T-helper 2 cell treated with Interferon-gamma antibody and Interleukin-4, amounts not matched to agents 5 μg/mL and 100 μg/mL, for 36 hours (primary cell): ENCODE results near the gene KRT79.

Experiments used
- DNase-seq: peaks from one replicate; pipeline ENCODE4 v3.0.0; 2021; ENCODE audit warnings: low spot score
- H3K27ac Mint-ChIP-seq: one replicate; pipeline ENCODE4 v1.8.0; 2021; ENCODE audit warnings: mild to moderate bottlenecking, mixed read lengths
- H3K27me3 Mint-ChIP-seq: one replicate; pipeline ENCODE4 v1.8.0; 2021; ENCODE audit warnings: low read depth, mixed read lengths
- H3K36me3 Mint-ChIP-seq: one replicate; pipeline ENCODE4 v1.8.0; 2021; ENCODE audit warnings: low read depth, mixed read lengths
- H3K4me1 Mint-ChIP-seq: one replicate; pipeline ENCODE4 v1.8.0; 2021; ENCODE audit warnings: low read depth, mixed read lengths
- H3K4me3 Mint-ChIP-seq: one replicate; pipeline ENCODE4 v1.8.0; 2022; ENCODE audit warnings: mild to moderate bottlenecking, moderate library complexity, mixed read lengths
- H3K9me3 Mint-ChIP-seq: one replicate; pipeline ENCODE4 v1.8.0; 2021; ENCODE audit warnings: mixed read lengths

The KRT79 gene

DNA sequence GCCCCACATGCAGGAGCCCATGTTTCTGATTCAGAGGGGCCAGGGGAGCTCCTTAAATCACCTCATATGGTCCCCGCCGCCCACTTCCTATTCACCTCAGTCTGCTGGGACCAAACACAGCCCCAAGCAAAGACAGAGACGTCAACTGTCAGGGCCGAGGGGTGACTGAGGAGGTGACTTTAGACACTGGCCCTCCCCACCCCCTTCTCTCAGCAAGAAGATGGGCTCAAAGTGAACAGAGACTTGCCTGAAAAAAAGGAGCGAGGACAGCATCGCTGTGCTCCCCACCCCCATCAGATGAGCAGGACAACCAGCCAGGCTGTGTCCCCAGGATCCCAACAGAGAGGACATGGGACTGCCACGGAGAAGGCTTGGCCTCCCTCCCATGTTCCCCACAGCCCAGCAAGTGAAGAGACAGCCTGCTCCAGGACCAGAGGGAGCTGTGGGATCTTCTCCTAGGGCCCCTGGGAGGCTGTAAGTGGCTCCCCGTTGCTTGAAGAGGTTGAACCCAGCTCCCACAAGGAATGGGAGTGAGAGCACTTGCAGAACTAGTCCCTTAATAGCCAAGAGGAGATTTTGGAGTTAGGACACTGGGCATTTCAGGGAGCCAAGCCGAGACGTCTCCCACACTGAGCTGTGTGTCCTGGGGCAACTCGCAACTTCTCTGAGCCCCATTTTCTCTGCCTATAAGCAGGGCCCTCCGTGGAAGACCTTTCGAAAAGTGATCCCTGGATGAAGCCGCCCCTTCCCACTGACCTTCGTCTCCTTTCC lies 1.3 kb upstream of the KRT79 start:
- Mint-ChIP-seq H3K4me3 (no peak overlapping the region), H3K27ac (no peak overlapping the region), H3K36me3 (no peaks in the 10 kb centered on the region), H3K4me1 (peaks cover 15% of the 10 kb centered on the region), H3K9me3 (no peaks in the 10 kb centered on the region), H3K27me3 (peaks cover 3% of the 10 kb centered on the region)
- DNase-seq, result no peak

DNA sequence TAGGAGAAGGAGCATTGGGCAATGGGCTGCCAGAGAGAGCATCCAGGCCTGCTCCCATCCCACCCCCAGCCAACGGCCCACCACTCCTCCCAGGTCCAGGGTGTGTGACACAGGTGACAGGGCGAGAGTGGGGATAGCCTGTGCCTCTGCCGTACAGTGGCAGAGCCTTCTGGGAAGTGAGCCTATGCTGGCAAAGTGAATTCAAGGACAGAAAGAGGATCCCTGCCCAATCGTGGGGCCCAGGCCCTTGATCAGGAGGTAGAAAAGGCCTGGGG lies 553 bp upstream of the KRT79 start:
- no peak overlapping the region for H3K4me3 Mint-ChIP-seq
- no peak for DNase-seq
- H3K27me3 Mint-ChIP-seq, result peaks cover 5% of the 10 kb centered on the region
- no peaks in the 10 kb centered on the region for H3K36me3 Mint-ChIP-seq
- H3K27ac Mint-ChIP-seq, result no peak overlapping the region
- no peaks in the 10 kb centered on the region for H3K9me3 Mint-ChIP-seq
- peaks cover 15% of the 10 kb centered on the region for H3K4me1 Mint-ChIP-seq

- Mint-ChIP-seq H3K9me3 (no peaks in the 10 kb centered on the region), H3K36me3 (no peaks in the 10 kb centered on the region), H3K4me1 (peaks cover 15% of the 10 kb centered on the region), H3K27me3 (peaks cover 2% of the 10 kb centered on the region), H3K4me3 (no peak overlapping the region), H3K27ac (no peak overlapping the region)
- DNase-seq, result no peak
Measured at GRCh38 chr12:52832985-52833905, 866 bp downstream of the KRT79 start.

GRCh38 chr12:52832451-52832850 lies 1.7 kb downstream of the KRT79 start:
- no peaks in the 10 kb centered on the region for H3K36me3 Mint-ChIP-seq
- no peak overlapping the region for H3K4me3 Mint-ChIP-seq
- peaks cover 15% of the 10 kb centered on the region for H3K4me1 Mint-ChIP-seq
- H3K27ac Mint-ChIP-seq, result no peak overlapping the region
- no peak for DNase-seq
- no peaks in the 10 kb centered on the region for H3K9me3 Mint-ChIP-seq
- peaks cover 2% of the 10 kb centered on the region for H3K27me3 Mint-ChIP-seq

DNA sequence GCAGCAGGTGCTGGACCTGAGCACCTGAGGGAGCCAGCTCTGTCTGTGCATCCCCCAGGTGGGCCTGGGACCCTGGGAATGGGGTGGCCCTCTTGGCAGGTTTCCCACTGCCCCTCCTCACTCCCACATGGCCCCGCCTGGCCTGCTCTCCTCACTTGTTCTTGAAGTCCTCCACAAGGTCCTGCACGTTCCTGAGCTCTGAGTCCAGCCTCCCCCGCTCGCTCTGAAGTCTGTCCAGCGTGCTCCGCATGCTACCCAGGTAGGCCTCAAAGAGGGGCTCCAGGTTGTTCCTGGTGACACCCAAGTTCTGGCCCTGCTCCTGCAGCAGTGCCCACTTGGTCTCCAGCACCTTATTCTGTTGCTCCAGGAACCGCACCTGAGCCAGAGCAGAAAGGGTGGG lies 2.9 kb downstream of the KRT79 start:
- no peaks in the 10 kb centered on the region for H3K36me3 Mint-ChIP-seq
- H3K27ac Mint-ChIP-seq, result no peak overlapping the region
- no peaks in the 10 kb centered on the region for H3K9me3 Mint-ChIP-seq

GRCh38 chr12:52829986-52830770 lies 3.9 kb downstream of the KRT79 start:
- no peak for DNase-seq
- Mint-ChIP-seq H3K4me1 (no peaks in the 10 kb centered on the region), H3K27ac (no peak overlapping the region), H3K27me3 (peaks cover 2% of the 10 kb centered on the region), H3K9me3 (no peaks in the 10 kb centered on the region), H3K4me3 (no peak overlapping the region), H3K36me3 (no peaks in the 10 kb centered on the region)

More for the DNA sequence above, 2.9 kb downstream of the KRT79 start:
- peaks cover 2% of the 10 kb centered on the region for H3K27me3 Mint-ChIP-seq
- H3K4me1 Mint-ChIP-seq, result peaks cover 7% of the 10 kb centered on the region
- DNase-seq, result no peak
- no peak overlapping the region for H3K4me3 Mint-ChIP-seq

DNA sequence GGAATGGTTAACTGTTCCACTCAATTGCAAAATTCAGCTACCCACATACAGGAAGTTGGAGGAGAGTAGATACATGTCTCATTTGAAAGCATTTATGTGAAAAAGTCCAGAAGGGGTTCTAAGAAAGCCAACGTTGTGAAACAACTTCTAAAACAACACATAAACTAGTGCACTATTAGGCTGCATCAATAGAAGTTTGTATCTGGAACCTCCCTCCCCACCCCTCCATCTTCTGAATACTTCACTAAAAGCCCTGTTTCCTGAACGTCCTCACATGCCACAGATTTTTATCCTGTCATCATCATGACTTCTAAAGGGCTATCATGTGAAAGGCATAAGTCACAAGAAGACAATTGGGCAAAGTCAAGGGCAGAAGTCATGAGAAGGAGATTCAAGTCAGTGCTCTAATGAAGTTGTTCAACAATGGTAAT lies 5.5 kb downstream of the KRT79 start:
- Mint-ChIP-seq H3K36me3 (no peaks in the 10 kb centered on the region), H3K4me3 (no peak overlapping the region), H3K4me1 (no peaks in the 10 kb centered on the region), H3K27me3 (peaks cover 2% of the 10 kb centered on the region), H3K27ac (no peak overlapping the region), H3K9me3 (no peaks in the 10 kb centered on the region)
- no peak for DNase-seq

DNA sequence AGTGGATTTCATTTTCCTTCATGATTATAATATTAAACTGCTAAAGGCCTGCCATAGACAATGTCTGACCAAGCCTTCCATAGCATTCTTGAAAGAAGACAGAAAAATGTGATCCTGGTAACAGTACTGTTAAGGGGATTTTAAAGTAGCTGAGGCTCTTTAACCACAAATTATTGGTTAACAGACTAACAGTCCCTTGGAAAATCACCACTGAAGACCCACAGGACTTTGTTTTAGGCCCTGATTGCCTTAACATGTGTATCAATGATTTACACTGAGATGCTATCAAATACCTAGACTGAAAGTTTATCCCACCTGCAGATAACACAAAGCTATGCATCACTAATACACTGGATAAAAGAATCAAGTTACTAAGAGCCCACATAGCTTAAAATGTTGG lies 6.0 kb downstream of the KRT79 start:
- Mint-ChIP-seq H3K9me3 (no peaks in the 10 kb centered on the region), H3K4me3 (no peak overlapping the region), H3K27me3 (peaks cover 2% of the 10 kb centered on the region), H3K4me1 (no peaks in the 10 kb centered on the region), H3K27ac (no peak overlapping the region), H3K36me3 (no peaks in the 10 kb centered on the region)
- no peak for DNase-seq

- DNase-seq, result no peak
- Mint-ChIP-seq H3K9me3 (no peaks in the 10 kb centered on the region), H3K36me3 (no peaks in the 10 kb centered on the region), H3K27ac (no peak overlapping the region), H3K27me3 (peaks cover 2% of the 10 kb centered on the region), H3K4me3 (no peak overlapping the region), H3K4me1 (no peaks in the 10 kb centered on the region)
Measured at GRCh38 chr12:52827499-52828090, 6.5 kb downstream of the KRT79 start.

- no peak for DNase-seq
- H3K4me3 Mint-ChIP-seq, result no peak overlapping the region
- H3K27ac Mint-ChIP-seq, result no peak overlapping the region
- H3K36me3 Mint-ChIP-seq, result no peaks in the 10 kb centered on the region
- H3K27me3 Mint-ChIP-seq, result peaks cover 2% of the 10 kb centered on the region
- H3K9me3 Mint-ChIP-seq, result no peaks in the 10 kb centered on the region
- no peaks in the 10 kb centered on the region for H3K4me1 Mint-ChIP-seq
Measured at GRCh38 chr12:52826611-52827498, 7.3 kb downstream of the KRT79 start.

DNA sequence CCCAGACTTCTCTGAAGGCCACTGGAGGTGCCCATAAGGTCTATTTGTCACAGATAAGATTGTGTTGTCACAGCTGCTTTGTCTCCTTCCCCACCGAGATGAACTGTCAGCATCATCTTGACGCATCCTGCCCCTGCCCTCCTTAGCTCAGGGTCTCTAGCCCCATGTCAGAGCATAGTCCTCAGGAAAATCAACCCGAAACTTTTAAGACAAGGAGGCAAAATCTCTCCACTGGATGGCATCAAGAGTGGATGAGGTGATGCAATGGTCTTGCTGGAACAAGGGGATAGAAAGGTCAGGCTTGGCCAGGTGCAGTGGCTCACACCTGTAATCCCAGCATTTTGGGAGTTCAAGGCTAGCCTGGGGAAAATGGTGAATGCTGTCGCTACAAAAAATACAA lies 8.2 kb downstream of the KRT79 start:
- Mint-ChIP-seq H3K36me3 (no peaks in the 10 kb centered on the region), H3K4me1 (no peaks in the 10 kb centered on the region), H3K27me3 (peaks cover 2% of the 10 kb centered on the region), H3K4me3 (no peak overlapping the region), H3K9me3 (no peaks in the 10 kb centered on the region), H3K27ac (no peak overlapping the region)
- no peak for DNase-seq

DNA sequence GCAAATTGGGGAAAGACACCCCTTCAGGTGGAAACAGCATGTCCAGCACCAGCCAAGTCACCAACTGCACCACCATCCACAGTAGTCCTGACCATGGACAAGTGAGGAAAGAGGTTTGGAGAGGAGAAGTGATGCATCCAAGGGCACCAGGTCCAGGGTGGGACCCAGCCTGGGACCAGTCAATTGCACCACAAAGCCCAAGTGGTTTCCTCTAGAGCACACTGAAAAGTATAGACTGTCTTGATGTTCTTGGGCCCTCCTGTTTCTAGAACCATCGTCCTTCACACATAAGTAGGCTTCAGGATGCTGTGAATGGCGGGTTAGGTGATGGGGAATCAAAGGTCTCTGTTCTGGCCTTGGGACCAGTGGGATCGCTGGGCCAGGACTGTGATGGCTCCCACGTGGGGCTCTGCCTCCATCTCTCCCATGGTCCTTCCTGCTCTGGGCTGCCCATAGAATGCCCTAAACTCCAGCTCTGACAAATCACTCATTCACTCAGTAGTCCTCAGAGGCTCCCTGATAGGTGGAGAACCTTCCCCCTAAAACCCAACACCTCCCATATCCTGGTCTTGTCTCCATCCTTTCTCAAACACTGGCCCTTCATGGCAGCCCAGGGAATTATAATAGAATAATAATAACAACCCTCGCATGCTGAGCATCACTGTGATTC lies 9.2 kb downstream of the KRT79 start:
- Mint-ChIP-seq H3K4me1 (no peaks in the 10 kb centered on the region), H3K36me3 (no peaks in the 10 kb centered on the region), H3K9me3 (no peaks in the 10 kb centered on the region), H3K4me3 (no peak overlapping the region), H3K27me3 (no peaks in the 10 kb centered on the region), H3K27ac (no peak overlapping the region)
- no peak for DNase-seq
